ENCODE results near the gene PCNX4. TPM values are rescaled to one million over a fixed set of nuclear protein-coding genes. Genes with fewer than 3 reads are reported as not detected.
A peak's percentile ranks its signal among the peaks of the same experiment; 100 is the strongest.
"Not testable (repeated sequence)": the region's sequence is repeated elsewhere in the genome, so short reads cannot be mapped to it uniquely, and the experiment has no call there.

The PCNX4 gene
- total and polyA plus RNA-seq, 7 donors: 3.7 to 55.9 (median 43.8) TPM

DNA sequence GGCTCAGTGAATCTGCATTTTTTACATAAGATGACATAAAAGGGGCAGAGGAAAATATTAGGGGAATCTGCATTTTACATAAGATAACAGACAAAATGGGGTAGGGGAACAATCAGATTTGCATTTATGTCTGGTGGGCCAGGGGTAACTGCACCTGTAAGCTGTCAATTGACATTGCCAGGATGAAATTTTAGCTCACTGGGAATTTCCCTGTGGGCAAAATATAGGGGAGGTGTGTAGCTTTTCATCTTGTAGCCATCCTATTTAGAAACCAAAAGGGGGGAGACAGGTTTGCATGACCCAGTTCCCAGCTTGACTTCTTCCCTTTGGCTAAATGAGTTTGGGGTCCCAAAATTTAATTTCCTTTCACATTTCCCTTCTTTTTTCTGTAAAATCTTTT, 3.5 kb downstream of the PCNX4 start:
- no peaks in the 10 kb centered on the region for H3K27me3 ChIP-seq
- H3K9me3 ChIP-seq: no peaks in the 10 kb centered on the region
- peaks cover 0 to 32% (median 25%) of the 10 kb centered on the region in 4 donors for H3K4me1 ChIP-seq
- no peak for DNase-seq
- H3K4me3 ChIP-seq: no peak overlapping the region
- intact Hi-C loops (cut with DNase I): no loop called here
- TF ChIP-seq, protein P1, sequence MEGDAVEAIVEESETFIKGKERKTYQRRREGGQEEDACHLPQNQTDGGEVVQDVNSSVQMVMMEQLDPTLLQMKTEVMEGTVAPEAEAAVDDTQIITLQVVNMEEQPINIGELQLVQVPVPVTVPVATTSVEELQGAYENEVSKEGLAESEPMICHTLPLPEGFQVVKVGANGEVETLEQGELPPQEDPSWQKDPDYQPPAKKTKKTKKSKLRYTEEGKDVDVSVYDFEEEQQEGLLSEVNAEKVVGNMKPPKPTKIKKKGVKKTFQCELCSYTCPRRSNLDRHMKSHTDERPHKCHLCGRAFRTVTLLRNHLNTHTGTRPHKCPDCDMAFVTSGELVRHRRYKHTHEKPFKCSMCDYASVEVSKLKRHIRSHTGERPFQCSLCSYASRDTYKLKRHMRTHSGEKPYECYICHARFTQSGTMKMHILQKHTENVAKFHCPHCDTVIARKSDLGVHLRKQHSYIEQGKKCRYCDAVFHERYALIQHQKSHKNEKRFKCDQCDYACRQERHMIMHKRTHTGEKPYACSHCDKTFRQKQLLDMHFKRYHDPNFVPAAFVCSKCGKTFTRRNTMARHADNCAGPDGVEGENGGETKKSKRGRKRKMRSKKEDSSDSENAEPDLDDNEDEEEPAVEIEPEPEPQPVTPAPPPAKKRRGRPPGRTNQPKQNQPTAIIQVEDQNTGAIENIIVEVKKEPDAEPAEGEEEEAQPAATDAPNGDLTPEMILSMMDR (IDR thresholded peaks at IDR 0.05): no peak
- no peak for TF ChIP-seq POLR2AphosphoS5 (IDR thresholded peaks at IDR 0.05)
- TF ChIP-seq POLR2A (IDR thresholded peaks at IDR 0.05): no peak
- TF ChIP-seq EP300 (IDR thresholded peaks at IDR 0.05): no peak
- peaks cover 0 to 3% (median 0%) of the 10 kb centered on the region in 4 donors for H3K36me3 ChIP-seq
- H3K27ac ChIP-seq: peak overlapping the region in 1 of 4 donors; percentile 97

DNA sequence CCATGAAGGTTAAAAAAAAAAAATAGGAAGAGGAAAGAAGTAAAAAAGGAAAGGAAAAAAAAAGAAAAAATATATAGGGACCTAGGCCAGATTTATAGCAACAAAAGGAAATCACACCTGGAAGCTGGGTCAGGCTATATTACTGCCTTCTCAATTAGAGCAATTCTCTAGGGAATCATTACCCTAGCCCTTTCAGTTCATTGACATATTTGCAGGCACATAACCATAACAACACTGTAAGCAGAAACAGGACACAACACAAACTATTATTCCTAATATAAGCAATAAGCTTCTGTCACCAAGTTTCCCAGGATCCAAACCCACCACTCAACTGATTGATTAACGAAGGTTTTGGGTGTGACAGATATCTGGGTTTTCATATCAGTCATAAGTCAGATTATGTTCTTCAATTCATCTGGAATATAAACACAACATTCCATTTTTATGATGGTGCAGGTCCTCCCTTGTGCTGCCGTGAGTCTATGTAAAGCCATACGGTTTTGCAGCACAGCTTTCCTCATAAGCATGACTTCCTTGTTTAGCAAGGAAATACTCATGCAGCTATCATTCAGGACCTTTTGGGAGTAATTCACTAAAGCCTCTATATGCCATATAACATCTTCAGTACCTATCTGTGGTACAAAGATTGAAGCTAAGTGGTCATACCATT, 4.2 kb downstream of the PCNX4 start:
- Histone ChIP-seq H3K36me3 (peaks cover 0 to 3% (median 0%) of the 10 kb centered on the region in 4 donors), H3K4me3 (no peak overlapping the region), H3K27me3 (no peaks in the 10 kb centered on the region), H3K27ac (no peak overlapping the region), H3K4me1 (peaks cover 0 to 32% (median 25%) of the 10 kb centered on the region in 4 donors), H3K9me3 (no peaks in the 10 kb centered on the region)
- intact Hi-C loops (cut with DNase I): no loop called here
- no peak for DNase-seq
- 25 to 56% methylated on average over 3 of the region's 3 CpGs for WGBS, 2 donors
- TF ChIP-seq, protein P1 (IDR thresholded peaks at IDR 0.05): no peak
- TF ChIP-seq POLR2A (IDR thresholded peaks at IDR 0.05): no peak
- TF ChIP-seq EP300 (IDR thresholded peaks at IDR 0.05): no peak
- no peak for TF ChIP-seq POLR2AphosphoS5 (IDR thresholded peaks at IDR 0.05)

GRCh38 chr14:60097974-60098373, 6.3 kb downstream of the PCNX4 start:
- peaks cover 0 to 3% (median 0%) of the 10 kb centered on the region in 4 donors for H3K36me3 ChIP-seq
- H3K9me3 ChIP-seq: no peaks in the 10 kb centered on the region
- no peaks in the 10 kb centered on the region for H3K27me3 ChIP-seq
- intact Hi-C loops (cut with DNase I): no loop called here
- whole genome bisulfite sequencing, 2 donors: 97 to 98% methylated on average over 6 of the region's 6 CpGs
- TF ChIP-seq POLR2A (IDR thresholded peaks at IDR 0.05): no peak
- TF ChIP-seq EP300 (IDR thresholded peaks at IDR 0.05): no peak
- no peak for TF ChIP-seq POLR2AphosphoS5 (IDR thresholded peaks at IDR 0.05)
- TF ChIP-seq, protein P1 (IDR thresholded peaks at IDR 0.05): no peak
- no peak for DNase-seq
- H3K4me3 ChIP-seq: no peak overlapping the region
- peaks cover 0 to 41% (median 32%) of the 10 kb centered on the region in 4 donors for H3K4me1 ChIP-seq
- H3K27ac ChIP-seq: no peak overlapping the region

DNA sequence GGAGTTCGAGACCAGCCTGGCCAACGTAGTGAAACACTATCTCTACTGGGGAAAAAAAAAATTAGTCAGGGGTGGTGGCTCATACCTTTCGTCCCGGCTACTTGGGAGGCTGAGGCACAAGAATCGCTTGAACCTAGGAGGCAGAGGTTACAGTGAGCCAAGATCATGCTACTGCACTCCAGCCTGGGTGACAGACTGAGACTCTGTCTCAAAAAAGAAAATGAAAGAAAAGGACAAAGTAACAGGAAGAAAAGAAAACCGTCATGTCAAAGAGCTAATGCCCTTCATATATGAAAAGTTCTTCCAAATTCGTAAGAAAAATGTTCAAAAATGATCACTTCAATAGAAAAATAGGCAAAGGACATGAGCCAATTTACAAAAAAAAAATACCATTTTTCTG, 8.1 kb downstream of the PCNX4 start:
- H3K4me3 ChIP-seq; intact Hi-C loops (cut with DNase I); H3K27ac ChIP-seq; H3K36me3 ChIP-seq; DNase-seq; H3K9me3 ChIP-seq; H3K27me3 ChIP-seq: not testable (repeated sequence)
- WGBS, 2 donors: 92 to 96% methylated on average over 7 of the region's 7 CpGs
- peaks cover 0 to 29% (median 19%) of the 10 kb centered on the region in 4 donors for H3K4me1 ChIP-seq

DNA sequence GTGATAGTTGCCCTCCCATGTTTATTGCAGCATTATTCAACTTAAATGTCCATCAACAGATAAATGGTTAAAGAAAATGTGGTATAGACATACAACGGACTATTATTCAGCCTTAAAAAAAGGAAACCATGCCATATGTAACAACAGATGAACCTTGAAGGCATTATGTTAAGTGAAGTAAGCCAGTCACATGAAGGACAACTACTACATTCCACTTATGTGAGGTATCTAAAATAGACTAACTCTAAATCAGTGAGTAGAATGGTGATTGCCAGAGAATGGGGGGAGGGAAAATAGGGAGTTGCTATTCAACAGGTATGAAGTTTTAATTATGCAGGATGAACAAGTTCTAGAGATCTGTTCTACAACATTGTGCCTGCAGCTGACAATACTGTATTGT, 10.1 kb downstream of the PCNX4 start:
- Histone ChIP-seq H3K4me1 (peaks cover 0 to 31% (median 16%) of the 10 kb centered on the region in 4 donors), H3K9me3 (no peaks in the 10 kb centered on the region), H3K27me3 (no peaks in the 10 kb centered on the region), H3K27ac (no peak overlapping the region), H3K36me3 (peaks cover 0 to 3% (median 0%) of the 10 kb centered on the region in 4 donors), H3K4me3 (no peak overlapping the region)
- 94 to 97% methylated on average over 1 of the region's 1 CpG for WGBS, 2 donors
- intact Hi-C loops (cut with DNase I): no loop called here
- DNase-seq: no peak
- no peak for TF ChIP-seq POLR2A (IDR thresholded peaks at IDR 0.05)
- TF ChIP-seq POLR2AphosphoS5 (IDR thresholded peaks at IDR 0.05): no peak
- no peak for TF ChIP-seq EP300 (IDR thresholded peaks at IDR 0.05)
- TF ChIP-seq, protein P1 (IDR thresholded peaks at IDR 0.05): no peak
